Measurements from ENCODE around the gene ZNF335.

ZNF335 gene

GRCh38 chr20:45919542-45920399 lies 52.2 kb downstream of the ZNF335 start:
- Mint-ChIP-seq H3K27ac (no peak overlapping the region), H3K4me1 (peaks cover 52% of the 10 kb centered on the region), H3K9me3 (no peaks in the 10 kb centered on the region), H3K4me3 (no peak overlapping the region), H3K27me3 (ENCODE audit: low read depth, poor library complexity) (peaks cover 9% of the 10 kb centered on the region), H3K36me3 (ENCODE audit: low read depth) (no peaks in the 10 kb centered on the region)
- TF ChIP-seq, protein P1, sequence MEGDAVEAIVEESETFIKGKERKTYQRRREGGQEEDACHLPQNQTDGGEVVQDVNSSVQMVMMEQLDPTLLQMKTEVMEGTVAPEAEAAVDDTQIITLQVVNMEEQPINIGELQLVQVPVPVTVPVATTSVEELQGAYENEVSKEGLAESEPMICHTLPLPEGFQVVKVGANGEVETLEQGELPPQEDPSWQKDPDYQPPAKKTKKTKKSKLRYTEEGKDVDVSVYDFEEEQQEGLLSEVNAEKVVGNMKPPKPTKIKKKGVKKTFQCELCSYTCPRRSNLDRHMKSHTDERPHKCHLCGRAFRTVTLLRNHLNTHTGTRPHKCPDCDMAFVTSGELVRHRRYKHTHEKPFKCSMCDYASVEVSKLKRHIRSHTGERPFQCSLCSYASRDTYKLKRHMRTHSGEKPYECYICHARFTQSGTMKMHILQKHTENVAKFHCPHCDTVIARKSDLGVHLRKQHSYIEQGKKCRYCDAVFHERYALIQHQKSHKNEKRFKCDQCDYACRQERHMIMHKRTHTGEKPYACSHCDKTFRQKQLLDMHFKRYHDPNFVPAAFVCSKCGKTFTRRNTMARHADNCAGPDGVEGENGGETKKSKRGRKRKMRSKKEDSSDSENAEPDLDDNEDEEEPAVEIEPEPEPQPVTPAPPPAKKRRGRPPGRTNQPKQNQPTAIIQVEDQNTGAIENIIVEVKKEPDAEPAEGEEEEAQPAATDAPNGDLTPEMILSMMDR (IDR thresholded peaks at IDR 0.05) = no peak
- no peak for DNase-seq

DNA sequence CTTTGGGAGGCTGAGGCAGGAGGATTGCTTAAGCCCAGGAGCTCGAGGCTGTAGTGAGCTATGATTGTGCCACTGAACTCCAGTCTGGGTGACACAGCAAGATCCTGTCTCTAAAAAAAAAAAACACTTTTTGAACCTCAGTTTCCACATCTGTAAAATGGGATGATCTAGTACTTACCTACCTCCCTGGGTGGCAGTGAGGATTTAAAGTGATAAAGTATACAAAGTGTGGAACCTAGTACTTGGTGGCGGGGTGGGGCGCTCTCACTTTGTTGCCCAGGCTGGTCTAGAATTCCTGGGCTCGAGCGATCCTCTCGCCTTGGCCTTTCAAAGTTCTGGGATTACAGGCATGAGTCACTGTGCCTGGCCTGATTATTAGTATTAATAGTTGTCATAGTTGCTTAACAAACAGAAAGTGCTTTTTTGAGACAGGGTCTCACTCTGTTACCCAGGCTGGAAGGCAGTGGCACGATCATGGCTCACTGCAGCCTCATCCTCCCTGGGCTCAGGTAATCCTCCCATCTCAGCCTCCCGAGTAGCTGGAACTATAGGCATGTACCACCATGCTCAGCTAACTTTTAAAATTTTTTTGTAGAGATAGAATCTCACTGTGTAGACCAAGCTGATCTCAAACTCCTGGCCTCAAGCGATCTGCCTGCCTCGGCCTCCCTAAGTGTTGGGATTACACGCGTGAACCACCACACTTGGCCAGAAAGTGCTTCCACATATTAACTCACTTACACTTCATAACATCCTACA lies 53.0 kb downstream of the ZNF335 start:
- H3K27me3 Mint-ChIP-seq (ENCODE audit: low read depth, poor library complexity) = peaks cover 13% of the 10 kb centered on the region
- H3K27ac Mint-ChIP-seq = no peak overlapping the region

GRCh38 chr20:45918182-45918737 lies 53.7 kb downstream of the ZNF335 start:
- no peak for DNase-seq
- peaks cover 54% of the 10 kb centered on the region for H3K4me1 Mint-ChIP-seq
- no peaks in the 10 kb centered on the region for H3K36me3 Mint-ChIP-seq (ENCODE audit: low read depth)
- peaks cover 16% of the 10 kb centered on the region for H3K27me3 Mint-ChIP-seq (ENCODE audit: low read depth, poor library complexity)
- no peak overlapping the region for H3K4me3 Mint-ChIP-seq
- TF ChIP-seq, protein P1 (IDR thresholded peaks at IDR 0.05) = no peak
- H3K9me3 Mint-ChIP-seq = no peaks in the 10 kb centered on the region
- H3K27ac Mint-ChIP-seq = no peak overlapping the region

More for the DNA sequence above, 53.0 kb downstream of the ZNF335 start:
- DNase-seq = no peak
- Mint-ChIP-seq H3K36me3 (ENCODE audit: low read depth) (no peaks in the 10 kb centered on the region), H3K4me1 (peaks cover 54% of the 10 kb centered on the region), H3K9me3 (no peaks in the 10 kb centered on the region), H3K4me3 (no peak overlapping the region)
- TF ChIP-seq, protein P1 (IDR thresholded peaks at IDR 0.05) = no peak

GRCh38 chr20:45917790-45918141 lies 54.2 kb downstream of the ZNF335 start:
- Mint-ChIP-seq H3K4me3 (no peak overlapping the region), H3K36me3 (ENCODE audit: low read depth) (no peaks in the 10 kb centered on the region), H3K27ac (no peak overlapping the region), H3K27me3 (ENCODE audit: low read depth, poor library complexity) (peaks cover 16% of the 10 kb centered on the region), H3K4me1 (peaks cover 49% of the 10 kb centered on the region), H3K9me3 (no peaks in the 10 kb centered on the region)
- TF ChIP-seq, protein P1 (IDR thresholded peaks at IDR 0.05) = no peak
- no peak for DNase-seq

GRCh38 chr20:45913116-45913515 lies 58.9 kb downstream of the ZNF335 start:
- H3K4me3 Mint-ChIP-seq = peak overlapping the region; percentile 40

More at GRCh38 chr20:45913116-45913515, 58.9 kb downstream of the ZNF335 start:
- no peak overlapping the region for H3K27ac Mint-ChIP-seq
- no peak for DNase-seq
- peaks cover 9% of the 10 kb centered on the region for H3K36me3 Mint-ChIP-seq (ENCODE audit: low read depth)
- TF ChIP-seq, protein P1 (IDR thresholded peaks at IDR 0.05) = no peak
- H3K4me1 Mint-ChIP-seq = peaks cover 38% of the 10 kb centered on the region
- peaks cover 11% of the 10 kb centered on the region for H3K27me3 Mint-ChIP-seq (ENCODE audit: low read depth, poor library complexity)
- no peaks in the 10 kb centered on the region for H3K9me3 Mint-ChIP-seq
